Upper lobe of right lung (tissue), 1 donor: ENCODE data around the gene MDP1. TPM values are rescaled to one million over a fixed set of nuclear protein-coding genes. Genes with fewer than 3 reads are reported as not detected.

Experiments
- ATAC-seq: fragments of 200-7000 bp; cut with Tn5 transposase; one replicate; pipeline ENCODE4 v1.9.1; 2020; ENCODE audit warnings: mild to moderate bottlenecking, moderate library complexity
- DNase-seq: peaks from one replicate; pipeline ENCODE4 v3.0.0-alpha.2; 2020
- H3K27ac ChIP-seq: fragments of 200-600 bp; one replicate; pipeline ENCODE4 v1.8.0; 2022
- H3K27me3 ChIP-seq: fragments of 200-600 bp; one replicate; pipeline ENCODE4 v1.8.0; 2022; ENCODE audit warnings: mild to moderate bottlenecking
- H3K36me3 ChIP-seq: fragments of 200-600 bp; one replicate; pipeline ENCODE4 v1.8.0; 2022
- H3K4me1 ChIP-seq: fragments of 200-600 bp; one replicate; pipeline ENCODE4 v1.8.0; 2022
- H3K4me3 ChIP-seq: fragments of 200-600 bp; one replicate; pipeline ENCODE4 v1.8.0; 2022; ENCODE audit warnings: mild to moderate bottlenecking
- H3K9me3 ChIP-seq: fragments of 200-600 bp; one replicate; pipeline ENCODE4 v1.8.0; 2022
- CTCF ChIP-seq: fragments of 200-600 bp; IDR thresholded peaks from one replicate; pipeline ENCODE4 v1.8.0; 2022; ENCODE audit warnings: antibody characterized with exemption
- intact Hi-C: fragments of 100-400 bp; cut with DNase I; formaldehyde crosslinking; loops from one replicate; pipeline ENCODE4 v1.11.0; 2022
- total RNA-seq: library from RNA; stranded (reverse); fragmentation: NEBNext Ultra II Directional; extraction: Animal tissue kit (Norgen Biotek cat#: 25700); gene quantifications from one replicate; pipeline ENCODE4 v1.2.1, GENCODE V29; 2021
- donor health status: DM: no; HTN: yes; CAD: no; lungs with severe emphysema.

The MDP1 gene
- total RNA-seq, 1 donor from 2014 or later = 17.8 TPM

DNA sequence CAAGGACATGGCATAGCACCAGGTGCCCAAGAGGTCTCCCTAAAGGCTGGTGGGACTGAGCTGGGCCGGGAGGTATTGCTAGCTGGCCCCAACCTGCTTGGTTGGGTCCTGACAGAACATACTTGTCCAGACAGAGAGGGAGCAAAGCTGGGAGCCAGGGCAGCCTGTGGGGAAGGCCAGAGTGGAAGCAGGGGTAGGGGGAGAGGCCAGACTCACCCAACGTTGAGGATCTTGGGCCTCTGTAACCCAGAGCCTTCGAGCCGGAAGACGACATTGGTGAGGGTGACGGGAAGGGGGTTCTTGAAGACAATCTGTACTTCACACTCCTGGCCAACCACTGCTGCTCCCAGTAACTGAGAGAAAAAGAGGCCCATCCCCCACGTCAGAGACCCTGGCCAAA, 38.1 kb upstream of the MDP1 start:
- peaks cover 2% of the 10 kb centered on the region for H3K4me1 ChIP-seq
- ATAC-seq (no peak), DNase-seq (no peak)
- TF ChIP-seq CTCF = no peak
- H3K27me3 ChIP-seq = no peaks in the 10 kb centered on the region
- H3K36me3 ChIP-seq = peaks cover 10% of the 10 kb centered on the region
- H3K27ac ChIP-seq = no peak overlapping the region
- intact Hi-C loops = no loop called here
- no peaks in the 10 kb centered on the region for H3K9me3 ChIP-seq
- H3K4me3 ChIP-seq = no peak overlapping the region

- H3K9me3 ChIP-seq = no peaks in the 10 kb centered on the region
- peak overlapping the region; percentile 18 for H3K27ac ChIP-seq
- TF ChIP-seq CTCF = no peak
- H3K36me3 ChIP-seq = peaks cover 10% of the 10 kb centered on the region
- no peaks in the 10 kb centered on the region for H3K27me3 ChIP-seq
- DNase-seq (peak; percentile 48), ATAC-seq (no peak)
- H3K4me1 ChIP-seq = no peaks in the 10 kb centered on the region
- H3K4me3 ChIP-seq = no peak overlapping the region
- intact Hi-C loops = no loop called here
Observed at GRCh38 chr14:24252289-24253124, 36.6 kb upstream of the MDP1 start.

DNA sequence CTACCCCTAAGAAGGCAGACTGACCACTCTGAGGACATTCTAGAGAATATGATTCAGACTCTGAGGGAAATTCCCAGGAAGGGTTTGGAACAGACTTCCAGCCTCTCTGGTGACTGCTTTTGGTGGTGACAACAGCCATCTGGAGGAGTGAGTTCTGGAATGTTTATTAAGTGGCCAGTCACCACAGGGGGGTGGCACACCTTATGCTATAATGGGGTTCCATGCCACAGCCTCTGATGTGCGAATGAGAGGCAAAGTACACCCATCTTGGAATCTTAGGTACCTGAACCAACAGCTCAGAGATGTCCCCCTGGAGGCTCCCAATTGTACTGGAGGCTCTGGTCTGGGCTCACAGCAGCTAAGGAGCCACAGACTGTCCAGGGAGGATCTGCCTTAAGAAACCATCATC, 36.0 kb upstream of the MDP1 start:
- Histone ChIP-seq H3K4me1 (no peaks in the 10 kb centered on the region), H3K27ac (peak overlapping the region; percentile 18), H3K4me3 (no peak overlapping the region), H3K27me3 (no peaks in the 10 kb centered on the region), H3K9me3 (no peaks in the 10 kb centered on the region), H3K36me3 (peaks cover 10% of the 10 kb centered on the region)
- intact Hi-C loops = no loop called here
- peak; percentile 56 for ATAC-seq
- DNase-seq = peak; percentile 34
- no peak for TF ChIP-seq CTCF

- Histone ChIP-seq H3K4me1 (no peaks in the 10 kb centered on the region), H3K27ac (no peak overlapping the region), H3K36me3 (peaks cover 10% of the 10 kb centered on the region), H3K27me3 (no peaks in the 10 kb centered on the region), H3K4me3 (no peak overlapping the region), H3K9me3 (no peaks in the 10 kb centered on the region)
- DNase-seq (peak; percentile 28), ATAC-seq (no peak)
- TF ChIP-seq CTCF = no peak
- intact Hi-C loops = no loop called here
Observed at GRCh38 chr14:24250354-24250753, 34.5 kb upstream of the MDP1 start.

- ATAC-seq = no peak
- H3K27me3 ChIP-seq = no peaks in the 10 kb centered on the region
- intact Hi-C loops = no loop called here
- H3K9me3 ChIP-seq = no peaks in the 10 kb centered on the region
- H3K4me3 ChIP-seq = no peak overlapping the region
- H3K4me1 ChIP-seq = no peaks in the 10 kb centered on the region
- DNase-seq = peak; percentile 51
- H3K36me3 ChIP-seq = peaks cover 1% of the 10 kb centered on the region
- no peak for TF ChIP-seq CTCF
- H3K27ac ChIP-seq = no peak overlapping the region
Observed at GRCh38 chr14:24249230-24250021, 33.6 kb upstream of the MDP1 start.
